D721Med (cell line): ENCODE data around the gene COL28A1.
A peak's percentile ranks its signal among the peaks of the same experiment; 100 is the strongest.

Experiments used
- DNase-seq: peaks from one replicate; pipeline ENCODE4 v3.0.0; 2011; ENCODE audit warnings: low spot score; ENCODE audit not compliant: insufficient read length
- FAIRE-seq: peaks from 2 replicates; lab custom pipeline; 2011; peaks lifted over from hg19 to GRCh38; lab: Jason Lieb, UNC
- CTCF ChIP-seq: IDR thresholded peaks from 2 replicates; pipeline ENCODE4 v1.5.1; 2012; ENCODE audit warnings: mild to moderate bottlenecking, control low read depth; ENCODE audit not compliant: insufficient read depth; ENCODE audit errors: missing control alignments

Gene COL28A1

GRCh38 chr7:7550663-7551062, 15.0 kb upstream of the COL28A1 start:
- no peak for TF ChIP-seq CTCF
- peak; percentile 77 for FAIRE-seq

GRCh38 chr7:7548407-7548806, 12.7 kb upstream of the COL28A1 start:
- FAIRE-seq (no peak), DNase-seq (no peak)
- TF ChIP-seq CTCF, result no peak

More at GRCh38 chr7:7550663-7551062, 15.0 kb upstream of the COL28A1 start:
- DNase-seq, result no peak

- no peak for FAIRE-seq
- no peak for TF ChIP-seq CTCF
- no peak for DNase-seq
Measured at GRCh38 chr7:7542251-7542835, 6.7 kb upstream of the COL28A1 start.

GRCh38 chr7:7539711-7540110, 4.0 kb upstream of the COL28A1 start:
- DNase-seq (no peak), FAIRE-seq (no peak)
- TF ChIP-seq CTCF, result no peak

GRCh38 chr7:7539152-7539551, 3.5 kb upstream of the COL28A1 start:
- FAIRE-seq (no peak), DNase-seq (no peak)
- TF ChIP-seq CTCF, result no peak

GRCh38 chr7:7537711-7538110, 2.0 kb upstream of the COL28A1 start:
- FAIRE-seq, result no peak
- no peak for DNase-seq
- no peak for TF ChIP-seq CTCF

GRCh38 chr7:7536396-7537019, 835 bp upstream of the COL28A1 start:
- no peak for TF ChIP-seq CTCF
- FAIRE-seq (peak; percentile 35), DNase-seq (no peak)
